ENCODE results near the gene MITD1.
"Not testable (repeated sequence)": the region's sequence is repeated elsewhere in the genome, so short reads cannot be mapped to it uniquely, and the experiment has no call there.

GRCh38 chr2:99192364-99192763 is 11.5 kb upstream of the MITD1 start:
- not testable (repeated sequence) for TF ChIP-seq CREB1 (IDR thresholded peaks at IDR 0.05); CREB1 (CRISPR knock-in tag; IDR thresholded peaks at IDR 0.05); REST (IDR thresholded peaks at IDR 0.05; ENCODE audit: borderline replicate concordance in 1 of 2, low read depth in 1 of 2, low read length in 2 of 2); DR1 (CRISPR knock-in tag; IDR thresholded peaks at IDR 0.05); BHLHE40 (IDR thresholded peaks at IDR 0.05; ENCODE audit: low read length); USF2 (IDR thresholded peaks at IDR 0.05; ENCODE audit: low read depth, low read length); USF2 (CRISPR knock-in tag; IDR thresholded peaks at IDR 0.05; ENCODE audit: borderline replicate concordance); ZNF644 (CRISPR knock-in tag; IDR thresholded peaks at IDR 0.05; ENCODE audit: low read depth)

Data from HepG2 (cell line).